HCT116 (cell line): Measurements from ENCODE around the gene PDE4D. TPM values are rescaled to one million over a fixed set of nuclear protein-coding genes. Genes with fewer than 3 reads are reported as not detected.

Source experiments
- ATAC-seq: fragments of 200-7000 bp; cut with Tn5 transposase; 2 replicates; pipeline ENCODE4 v1.9.1; 2020; ENCODE audit warnings: mild to moderate bottlenecking, moderate library complexity
- BruUV-seq: library from RNA; stranded (reverse); fragments of 400-500 nt; replicated peaks from 2 replicates; lab custom pipeline; 2021; lab: Mats Ljungman, UMichigan
- CTCF ChIA-PET: fragments of 300-600 bp; sonication (Branson Sonifier 250); formaldehyde crosslinking; loops from one replicate; lab custom pipeline; 2021; ENCODE audit warnings: antibody characterized with exemption; lab: Charles Lee
- POLR2A ChIA-PET: fragments of 300-600, 350-600 bp; sonication (Branson Sonifier 250); formaldehyde crosslinking; loops from one replicate; lab custom pipeline; 2021; ENCODE audit warnings: antibody characterized with exemption; lab: Charles Lee
- RAD21 ChIA-PET, 2 experiments: fragments of 300-600 bp; sonication (Branson Sonifier 250); formaldehyde crosslinking; loops; one replicate each; lab custom pipeline; 2023; ENCODE audit warnings: low total read pairs in 2 of 2; ENCODE audit not compliant: uncharacterized antibody in 2 of 2, unreplicated experiment in 2 of 2, low non-redundant PET in 1 of 2; lab: Charles Lee
- DNase-seq: peaks from one replicate; pipeline ENCODE4 v3.0.0-alpha.2; 2010; ENCODE audit warnings: low read depth, low spot score
- H2AFZ ChIP-seq: fragments of 200-600 bp; shearing (Covaris generic), sonication (generic); 2 replicates; pipeline ENCODE4 v1.6.1; 2017; ENCODE audit warnings: low read depth, mixed run types, mixed read lengths, antibody characterized with exemption, low read length; ENCODE audit not compliant: poor library complexity, severe bottlenecking
- H3K27ac ChIP-seq: 2 replicates; pipeline ENCODE4 v1.5.1; 2012; ENCODE audit warnings: low read depth, low read length
- H3K27me3 ChIP-seq: fragments of 200-600 bp; sonication (generic); 2 replicates; pipeline ENCODE4 v1.6.1; 2016; ENCODE audit warnings: mixed run types, low read length, mixed read lengths; ENCODE audit not compliant: insufficient read depth
- H3K36me3 ChIP-seq, 2 experiments: fragments of 200-500 bp in 1 of 2; fragments of 200-600 bp in 1 of 2; sonication (Bioruptor generic) in 1 of 2; sonication (generic) in 1 of 2; 2 replicates each; pipeline versions ENCODE4 v1.5.1 to v1.6.1; 2014 to 2016; ENCODE audit warnings: low read length in 2 of 2, inconsistent platforms in 1 of 2, mixed read lengths in 1 of 2, mixed run types in 1 of 2; ENCODE audit not compliant: insufficient read depth in 2 of 2, control insufficient read depth in 1 of 2
- H3K4me1 ChIP-seq, 2 experiments: fragments of 200-600 bp in 1 of 2; sonication (generic) in 1 of 2; 2 replicates each; pipeline versions ENCODE4 v1.5.1 to v1.6.1; 2012 to 2017; ENCODE audit warnings: low read length in 2 of 2, inconsistent platforms in 1 of 2, mild to moderate bottlenecking in 1 of 2, mixed read lengths in 1 of 2, mixed run types in 1 of 2, moderate library complexity in 1 of 2; ENCODE audit not compliant: insufficient read depth in 2 of 2, control insufficient read depth in 1 of 2
- H3K4me2 ChIP-seq: fragments of 200-600 bp; sonication (generic); 2 replicates; pipeline ENCODE4 v1.6.1; 2017; ENCODE audit warnings: mixed run types, low read length, mixed read lengths
- H3K4me3 ChIP-seq, 2 experiments: fragments of 200-600 bp in 1 of 2; sonication (generic) in 1 of 2; replicated peaks in 1 of 2; 2 replicates each; pipeline ENCODE4 v1.5.1; 2011 to 2016; ENCODE audit warnings: low read length in 2 of 2, control low read depth in 1 of 2, low read depth in 1 of 2, mild to moderate bottlenecking in 1 of 2, mixed read lengths in 1 of 2, mixed run types in 1 of 2
- H3K79me2 ChIP-seq: fragments of 200-600 bp; sonication (generic); 2 replicates; pipeline ENCODE4 v1.6.1; 2017; ENCODE audit warnings: mild to moderate bottlenecking, mixed run types, low read length, moderate library complexity, mixed read lengths; ENCODE audit not compliant: insufficient read depth
- H3K9ac ChIP-seq: fragments of 200-600 bp; sonication (generic); 2 replicates; pipeline ENCODE4 v1.6.1; 2016; ENCODE audit warnings: low read length, mixed read lengths
- H3K9me2 ChIP-seq: fragments of 200-600 bp; sonication (generic), shearing (Covaris generic); 2 replicates; pipeline ENCODE4 v1.6.1; 2017; ENCODE audit warnings: mixed run types, mild to moderate bottlenecking, moderate library complexity; ENCODE audit not compliant: insufficient read depth
- H3K9me3 ChIP-seq, 2 experiments: fragments of 200-500 bp in 1 of 2; fragments of 200-600 bp in 1 of 2; sonication (Bioruptor generic) in 1 of 2; sonication (generic) in 1 of 2; 2 replicates each; pipeline ENCODE4 v1.6.1; 2014 to 2017; ENCODE audit warnings: low read length in 2 of 2, mixed read lengths in 2 of 2, inconsistent platforms in 1 of 2, low read depth in 1 of 2, mild to moderate bottlenecking in 1 of 2, mixed run types in 1 of 2, moderate library complexity in 1 of 2; ENCODE audit not compliant: control insufficient read depth in 1 of 2, insufficient read depth in 1 of 2
- H4K20me1 ChIP-seq: fragments of 200-600 bp; sonication (generic), shearing (Covaris generic); 2 replicates; pipeline ENCODE4 v1.6.1; 2017; ENCODE audit warnings: mixed run types, mild to moderate bottlenecking, moderate library complexity; ENCODE audit not compliant: insufficient read depth
- ATF3 ChIP-seq: IDR thresholded peaks from 2 replicates; pipeline ENCODE4 v1.6.1; 2012
- CTCF ChIP-seq, 3 experiments: fragments of 200-600 bp in 1 of 3; sonication (generic) in 1 of 3; IDR thresholded peaks in 2 of 3; conservative IDR thresholded peaks in 1 of 3; 2 replicates each; pipeline ENCODE4 v1.5.1; 2012 to 2017; ENCODE audit warnings: low read depth in 2 of 3, low read length in 2 of 3, antibody characterized with exemption in 1 of 3, borderline replicate concordance in 1 of 3, control low read depth in 1 of 3, mild to moderate bottlenecking in 1 of 3, mixed read lengths in 1 of 3, mixed run types in 1 of 3, moderate library complexity in 1 of 3; ENCODE audit not compliant: insufficient read depth in 1 of 3
- EGR1 ChIP-seq: IDR thresholded peaks from 2 replicates; pipeline ENCODE4 v1.6.1; 2012; ENCODE audit warnings: low read depth
- ELF1 ChIP-seq: IDR thresholded peaks from 2 replicates; pipeline ENCODE4 v1.6.1; 2012; ENCODE audit warnings: low read depth, borderline replicate concordance
- EZH2 ChIP-seq: fragments of 200-600 bp; sonication (generic); IDR thresholded peaks from 2 replicates; pipeline ENCODE4 v1.6.1; 2017; ENCODE audit warnings: antibody characterized with exemption, mixed run types
- EZH2phosphoT487 ChIP-seq: fragments of 200-600 bp; IDR thresholded peaks from 2 replicates; pipeline ENCODE4 v1.6.1; 2018; ENCODE audit warnings: antibody characterized with exemption, borderline replicate concordance
- FOSL1 ChIP-seq: IDR thresholded peaks from 2 replicates; pipeline ENCODE4 v1.6.1; 2012; ENCODE audit warnings: low read depth
- JUND ChIP-seq: IDR thresholded peaks from 2 replicates; pipeline ENCODE4 v1.6.1; 2012
- POLR2A ChIP-seq: IDR thresholded peaks from 2 replicates; pipeline ENCODE4 v1.7.0; 2011; ENCODE audit warnings: borderline replicate concordance; ENCODE audit not compliant: insufficient read depth, insufficient read length; ENCODE audit errors: extremely low read depth
- POLR2AphosphoS5 ChIP-seq: IDR thresholded peaks from 2 replicates; pipeline ENCODE4 v1.6.1; 2011; ENCODE audit warnings: mild to moderate bottlenecking, low read depth, low read length, moderate library complexity
- SIN3A ChIP-seq: IDR thresholded peaks from 2 replicates; pipeline ENCODE4 v1.6.1; 2012; ENCODE audit warnings: low read depth
- SP1 ChIP-seq: IDR thresholded peaks from 2 replicates; pipeline ENCODE4 v1.6.1; 2012; ENCODE audit warnings: low read depth
- SRF ChIP-seq: IDR thresholded peaks from 2 replicates; pipeline ENCODE4 v1.6.1; 2012; ENCODE audit warnings: low read depth
- YY1 ChIP-seq: IDR thresholded peaks from 2 replicates; pipeline ENCODE4 v1.6.1; 2011; ENCODE audit warnings: low read length, low read depth, moderate library complexity, mild to moderate bottlenecking; ENCODE audit not compliant: insufficient replicate concordance; ENCODE audit errors: extremely low read depth
- ZBTB33 ChIP-seq: IDR thresholded peaks from 2 replicates; pipeline ENCODE4 v1.6.1; 2011; ENCODE audit warnings: mild to moderate bottlenecking, low read length, moderate library complexity; ENCODE audit not compliant: insufficient replicate concordance; ENCODE audit errors: extremely low read depth
- ZFX ChIP-seq: fragments of 450-650 bp; IDR thresholded peaks from 2 replicates; pipeline ENCODE4 v1.6.1; 2017
- intact Hi-C: fragments of 100-400 bp; cut with micrococcal nuclease; formaldehyde crosslinking; loops from 2 replicates; pipeline ENCODE4 v1.10.0; 2022
- total RNA-seq: library from RNA; stranded (reverse); gene quantifications from one replicate; pipeline ENCODE4 v1.2.1, GENCODE V29; 2021; ENCODE audit not compliant: unreplicated experiment

PDE4D gene
- total RNA-seq, 1 experiment from 2014 or later, result 1.1 TPM

GRCh38 chr5:59430066-59430685 is 463.4 kb downstream of the PDE4D start (continued):
- TF ChIP-seq CTCF (IDR thresholded peaks at IDR 0.05 in 2 of 3, conservative IDR thresholded peaks at IDR 0.05 in 1 of 3; ENCODE audit: borderline replicate concordance in 1 of 3, insufficient read depth in 1 of 3, low read depth in 2 of 3, low read length in 2 of 3), result no peak
- no peak for TF ChIP-seq ELF1
- no peak for TF ChIP-seq SIN3A
- TF ChIP-seq EZH2phosphoT487, result no peak
- TF ChIP-seq, all 23 proteins: peak for 0

GRCh38 chr5:59428391-59428790 is 465.1 kb downstream of the PDE4D start:
- BruUV-seq, result no TSS peak
- Histone ChIP-seq H3K9me2 (no peaks in the 10 kb centered on the region), H3K27me3 (0 out of 2 replicates have a peak, but pooled peaks cover 7% of the 10 kb centered on the region), H3K9ac (no peak overlapping the region), H4K20me1 (no peaks in the 10 kb centered on the region)
- intact Hi-C loops, result no loop called here
- ATAC-seq (no peak), DNase-seq (no peak)
- TF ChIP-seq JUND (no peak), ATF3 (no peak), POLR2AphosphoS5 (no peak), FOSL1 (no peak), SRF (no peak), ZBTB33 (no peak), YY1 (no peak), EZH2 (no peak), EGR1 (no peak), SP1 (no peak), SIN3A (no peak), ZFX (no peak), POLR2A (no peak)
- TF ChIP-seq, all 23 proteins: peak for 0
- Histone ChIP-seq H3K4me2 (no peak overlapping the region), H3K4me1 (no peaks in the 10 kb centered on the region), H2AFZ (no peak overlapping the region), H3K36me3 (no peaks in the 10 kb centered on the region), H3K4me3 (no peak overlapping the region), H3K27ac (no peak overlapping the region), H3K9me3 (no peaks in the 10 kb centered on the region), H3K79me2 (no peaks in the 10 kb centered on the region)
- CTCF ChIA-PET, result no interaction called here
- POLR2A ChIA-PET, result no interaction called here
- RAD21 ChIA-PET, result no interaction called here
